Fibroblast of skin of left quadriceps (primary cell): ENCODE data around the gene FAM174C.

Experiments
- DNase-seq, 2 experiments: peaks; one replicate each; pipeline ENCODE4 v3.0.0-alpha.2; 2013; ENCODE audit warnings: low read depth in 2 of 2

FAM174C gene

GRCh38 chr19:1321539-1321938 is 46.2 kb downstream of the FAM174C start:
- no peak for DNase-seq

- no peak for DNase-seq
Observed at GRCh38 chr19:1322198-1322981, 47.1 kb downstream of the FAM174C start.

- DNase-seq, result no peak
Observed at GRCh38 chr19:1324249-1324805, 49.0 kb downstream of the FAM174C start.

- peak; percentile 58 for DNase-seq
Observed at GRCh38 chr19:1324806-1325567, 49.7 kb downstream of the FAM174C start.

GRCh38 chr19:1325568-1326294 is 50.4 kb downstream of the FAM174C start:
- DNase-seq, result no peak

- DNase-seq, result no peak
Observed at GRCh38 chr19:1327125-1327524, 51.8 kb downstream of the FAM174C start.
